Anterior cingulate cortex (tissue), 58 donors: ENCODE data around the gene SFTA2.
A peak's percentile ranks its signal among the peaks of the same experiment; 100 is the strongest.

ENCODE experiments used
- DNase-seq, 58 donors: peaks; one replicate each; lab custom pipeline; 2025; lab: John Stamatoyannopoulos, UW

SFTA2 gene

GRCh38 chr6:30931969-30932645, at the start of gene SFTA2:
Gene SFTA2, minus strand, starts transcription at chr6:30932170. Its CDS starts 74 bp downstream, at chr6:30932096.
- no peak for DNase-seq

DNA sequence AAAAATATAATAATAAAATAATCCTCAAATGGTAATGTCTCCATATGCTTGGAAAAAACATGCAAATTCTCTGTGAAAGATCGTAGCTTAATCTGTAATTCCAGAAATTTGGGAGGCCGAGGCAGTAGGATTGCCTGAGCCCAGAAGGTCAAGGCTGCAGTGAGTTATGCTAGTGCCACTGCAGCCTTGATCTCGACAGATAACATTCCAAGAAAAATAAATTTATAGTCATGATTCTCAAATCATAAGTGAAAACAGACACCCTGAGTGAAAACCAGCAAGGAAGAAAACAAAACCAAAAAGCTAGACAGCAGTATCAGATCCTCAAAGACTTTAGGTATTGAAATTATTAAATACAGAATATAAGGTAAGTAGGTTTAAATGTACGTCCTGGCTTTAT, 47.7 kb upstream of the SFTA2 start:
- DNase-seq = no peak

- DNase-seq = no peak
Observed at GRCh38 chr6:30979141-30979540, 47.2 kb upstream of the SFTA2 start.

DNA sequence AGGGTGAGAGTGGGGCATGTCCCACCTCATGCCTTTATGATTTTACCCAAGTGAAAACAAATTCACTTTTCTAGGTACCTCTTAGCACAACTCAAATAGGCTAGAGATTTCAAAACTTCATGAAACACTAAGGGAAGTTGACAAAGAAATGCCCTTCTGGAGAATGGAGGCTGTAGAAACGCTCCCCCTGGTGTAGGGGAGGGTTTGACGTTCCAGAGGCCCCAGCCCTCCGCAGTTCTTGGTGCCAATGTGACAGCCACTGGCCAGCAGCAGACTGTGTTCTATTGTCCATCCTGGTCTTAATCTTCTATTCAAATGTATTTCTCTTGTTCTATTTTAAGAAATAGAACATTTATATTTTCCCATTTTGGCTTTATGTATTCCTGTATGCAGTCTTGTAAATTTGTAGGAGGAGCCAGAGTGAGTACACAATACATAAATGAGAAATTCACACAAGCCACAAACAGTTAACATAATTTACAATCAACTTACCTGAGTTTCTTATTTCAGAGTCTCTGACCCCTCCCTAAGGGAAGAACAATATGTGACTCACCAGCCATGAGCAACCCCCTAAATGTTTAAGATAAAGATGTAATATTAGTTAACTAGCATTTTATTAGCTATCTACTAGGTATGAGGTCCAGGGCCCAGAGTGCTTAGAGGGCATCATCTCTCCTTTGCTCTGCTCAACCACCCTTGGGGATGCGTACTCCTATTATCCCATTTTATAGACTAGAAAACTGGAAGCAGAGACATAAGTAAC, 42.7 kb upstream of the SFTA2 start:
- DNase-seq = no peak

GRCh38 chr6:30972816-30973215, 40.8 kb upstream of the SFTA2 start:
- DNase-seq = no peak

- DNase-seq = no peak
Observed at GRCh38 chr6:30970946-30971345, 39.0 kb upstream of the SFTA2 start.

GRCh38 chr6:30969171-30969570, 37.2 kb upstream of the SFTA2 start:
- peak in 13 of 58 donors; percentile 2 to 51 (median 8) for DNase-seq

DNA sequence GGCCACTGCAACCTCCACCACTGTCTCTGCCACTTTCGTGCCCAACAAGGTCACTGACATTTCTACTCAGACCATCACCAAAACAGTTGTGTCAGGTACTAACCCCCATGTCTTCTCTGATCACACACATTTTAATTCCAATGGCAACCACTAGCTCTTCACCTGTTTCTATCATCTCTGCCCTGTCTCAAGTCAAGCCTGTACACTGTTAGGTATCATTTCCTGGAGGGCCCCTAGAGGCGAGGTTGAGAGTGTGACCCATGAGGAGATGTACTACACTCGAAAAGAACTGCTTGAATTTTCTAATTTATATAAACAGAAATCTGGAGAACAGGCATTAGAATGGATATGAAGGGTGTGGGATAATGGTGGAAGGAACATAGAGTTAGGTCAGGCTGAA, 34.2 kb upstream of the SFTA2 start:
- no peak for DNase-seq

DNA sequence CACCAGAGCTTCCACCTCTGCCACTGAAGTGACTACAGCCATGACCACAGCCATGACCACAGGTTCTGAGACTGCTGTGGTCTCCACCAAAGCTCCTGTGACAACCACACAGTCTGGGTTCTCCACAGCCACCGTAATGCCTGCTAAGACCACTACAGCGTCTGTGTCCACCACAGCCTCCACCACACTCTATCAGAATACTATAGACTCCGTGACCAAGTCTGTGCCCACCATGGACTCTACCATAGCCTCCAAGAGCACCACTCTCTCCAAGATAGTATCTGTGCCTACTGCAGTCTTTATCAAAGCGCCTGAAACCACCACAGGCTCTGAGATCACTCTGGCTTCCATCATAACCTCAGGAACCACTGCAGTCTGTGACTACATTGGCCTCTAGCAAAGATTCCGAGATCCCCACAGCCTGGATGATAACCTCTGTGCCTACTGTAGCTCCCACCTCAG, 33.2 kb upstream of the SFTA2 start:
- DNase-seq = no peak

DNA sequence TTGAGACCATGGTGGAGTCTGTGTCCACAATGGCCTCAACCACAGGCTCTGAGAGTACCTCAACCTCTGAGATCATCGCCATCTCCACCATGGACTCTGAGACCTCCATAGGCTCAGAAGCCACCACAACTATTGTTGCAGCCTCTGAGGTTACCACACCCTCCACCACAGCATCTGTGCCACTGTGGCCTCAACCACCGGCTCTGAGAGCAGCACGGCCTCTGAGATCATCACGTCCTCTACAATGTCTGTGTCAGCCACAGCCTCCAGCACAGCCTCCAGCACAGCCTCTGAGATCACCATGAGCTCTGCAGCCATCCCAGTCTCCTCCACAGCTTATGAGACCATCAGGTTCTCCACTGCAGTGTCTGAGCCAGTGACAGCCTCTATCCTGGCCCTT, 32.1 kb upstream of the SFTA2 start:
- DNase-seq = no peak

DNA sequence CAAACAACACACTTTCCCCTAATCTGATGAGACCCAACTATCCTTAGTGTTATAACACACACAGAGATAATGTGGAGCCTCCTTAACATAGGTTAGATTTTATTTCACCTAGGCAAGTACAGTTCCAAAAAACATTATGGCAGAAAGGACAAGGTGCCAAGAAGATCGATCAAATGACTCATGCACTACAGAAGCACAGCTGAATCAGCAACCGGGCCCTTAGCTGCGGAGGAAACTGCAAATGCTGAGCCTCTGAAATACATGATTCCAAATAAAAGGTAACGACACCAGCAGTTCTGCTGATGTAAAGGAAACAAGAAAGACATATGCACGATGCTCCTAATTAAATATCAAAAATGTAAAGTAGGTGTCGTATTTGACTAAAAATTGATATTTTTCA, 31.7 kb upstream of the SFTA2 start:
- DNase-seq = peak in 1 of 58 donors; percentile 2

- no peak for DNase-seq
Observed at GRCh38 chr6:30962716-30963115, 30.7 kb upstream of the SFTA2 start.

DNA sequence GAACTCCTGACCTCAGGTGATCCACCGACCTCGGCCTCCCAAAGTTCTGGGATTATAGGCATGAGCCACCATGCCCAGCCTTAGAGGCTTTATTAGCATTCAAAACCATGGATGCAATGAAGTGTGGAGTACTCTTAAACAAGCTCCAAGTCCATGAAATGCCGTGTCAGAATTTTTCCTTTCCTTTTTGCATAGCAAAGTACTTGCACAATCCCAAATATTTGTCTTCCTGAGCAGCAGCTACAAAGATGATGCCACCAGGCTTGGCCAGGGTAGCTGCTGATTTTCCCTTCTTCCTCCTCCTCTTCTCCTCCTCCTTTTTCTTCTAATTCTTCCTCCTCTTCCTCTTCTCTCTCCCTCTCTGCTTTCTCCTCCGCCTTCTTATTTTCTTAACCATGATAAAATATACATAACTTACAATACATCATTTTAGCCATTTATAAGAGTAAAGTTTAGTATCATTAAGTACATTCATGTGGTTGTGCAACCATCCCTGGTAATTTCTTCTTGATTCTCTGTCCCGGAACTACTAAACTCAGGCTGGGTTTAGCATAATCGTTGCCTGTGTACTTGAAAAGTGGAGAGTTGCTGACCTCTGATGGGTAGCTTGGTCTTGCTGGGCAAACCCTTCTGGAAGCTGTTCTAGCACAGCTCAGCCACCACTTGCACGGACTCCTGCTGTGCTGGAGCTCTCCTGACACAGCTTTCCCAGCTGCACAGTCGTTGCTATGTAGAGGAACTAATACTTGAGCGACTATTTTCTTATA, 29.1 kb upstream of the SFTA2 start:
- no peak for DNase-seq

DNA sequence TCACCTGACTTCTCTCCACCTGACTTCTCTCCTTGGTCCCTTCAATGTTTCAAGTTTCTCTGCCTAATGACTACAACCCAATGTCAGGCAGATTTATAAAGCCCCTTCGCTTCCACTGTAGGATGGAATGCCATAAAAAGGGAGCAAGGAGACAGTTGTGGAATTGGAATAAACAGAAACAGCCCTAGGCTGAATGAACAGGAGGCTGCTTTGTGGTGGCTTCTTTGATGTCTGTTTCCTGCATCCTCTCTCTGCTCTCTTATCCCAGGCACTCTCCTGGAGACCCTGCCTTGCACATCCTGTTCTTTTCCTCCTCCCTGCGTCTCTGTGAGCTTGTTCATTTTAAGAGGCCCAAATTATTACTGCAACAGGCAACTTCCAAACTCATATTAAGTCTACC, 25.7 kb upstream of the SFTA2 start:
- no peak for DNase-seq

GRCh38 chr6:30955367-30956042, 23.5 kb upstream of the SFTA2 start:
- peak in 41 of 58 donors; percentile 1 to 56 (median 23) for DNase-seq

DNA sequence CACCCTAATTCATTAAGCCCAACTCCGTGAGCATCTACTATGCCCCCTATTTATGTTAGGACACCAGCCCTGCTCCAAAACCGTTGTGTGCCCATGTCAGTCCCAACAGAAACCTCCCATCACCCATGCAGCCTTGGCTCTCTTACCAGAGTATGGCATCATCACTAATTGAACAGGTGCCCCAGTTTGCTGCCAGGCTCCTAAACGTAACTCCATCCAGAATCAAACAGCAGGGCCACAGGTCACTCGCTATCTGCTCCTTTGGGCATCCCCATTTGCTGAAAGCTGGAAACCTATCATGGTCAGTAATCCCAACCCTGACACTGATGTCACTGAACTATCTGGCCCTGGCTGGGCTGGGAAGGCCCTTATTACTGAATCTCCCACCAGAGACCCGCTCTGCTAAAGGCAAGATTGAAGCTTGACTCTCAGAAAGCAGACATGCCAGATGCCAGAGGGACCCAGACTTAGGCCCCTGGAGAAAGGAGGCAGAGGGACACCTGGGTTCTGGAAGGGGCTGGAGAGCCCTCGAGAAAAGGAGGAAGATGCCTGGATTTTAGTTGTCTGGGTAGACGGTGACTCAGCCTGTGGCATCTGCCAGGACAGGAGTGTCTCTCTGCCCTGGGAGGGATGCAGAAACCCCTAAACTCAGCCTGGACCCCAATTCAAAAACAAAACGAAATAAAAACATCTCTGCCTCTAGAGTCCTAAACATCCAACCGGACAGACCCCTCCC, 22.8 kb upstream of the SFTA2 start:
- DNase-seq = peak in 1 of 58 donors; percentile 2

- no peak for DNase-seq
Observed at GRCh38 chr6:30951907-30952469, 20.0 kb upstream of the SFTA2 start.

- no peak for DNase-seq
Observed at GRCh38 chr6:30948811-30949210, 16.8 kb upstream of the SFTA2 start.

GRCh38 chr6:30947231-30947630, 15.3 kb upstream of the SFTA2 start:
- DNase-seq = no peak

GRCh38 chr6:30945281-30945680, 13.3 kb upstream of the SFTA2 start:
- no peak for DNase-seq
